Fibroblast of lung (primary cell): ENCODE results near the gene SPATA2L. TPM values are rescaled to one million over a fixed set of nuclear protein-coding genes. Genes with fewer than 3 reads are reported as not detected.
"Not testable (repeated sequence)": the region's sequence is repeated elsewhere in the genome, so short reads cannot be mapped to it uniquely, and the experiment has no call there.

ENCODE experiments used
- DNase-seq, 2 donors: peaks; one replicate each; pipeline versions ENCODE4 v3.0.0 to v3.0.0-alpha.2; 2010; ENCODE audit warnings: low read depth in 2 of 2
- H2AFZ ChIP-seq: 2 replicates; pipeline ENCODE4 v1.5.1; 2012; ENCODE audit warnings: low read length, control low read depth, inconsistent platforms
- H3K27ac ChIP-seq: 2 replicates; pipeline ENCODE4 v1.5.1; 2011; ENCODE audit warnings: low read length, control low read depth; ENCODE audit not compliant: insufficient read depth
- H3K27me3 ChIP-seq: 2 replicates; pipeline ENCODE4 v1.5.1; 2011; ENCODE audit warnings: mild to moderate bottlenecking, low read length; ENCODE audit not compliant: control insufficient read depth, insufficient read depth
- H3K36me3 ChIP-seq: 2 replicates; pipeline ENCODE4 v1.5.1; 2011; ENCODE audit warnings: low read length; ENCODE audit not compliant: control insufficient read depth, insufficient read depth
- H3K4me1 ChIP-seq: 2 replicates; pipeline ENCODE4 v1.5.1; 2011; ENCODE audit warnings: low read length; ENCODE audit not compliant: control insufficient read depth, insufficient read depth; ENCODE audit errors: extremely low read depth
- H3K4me2 ChIP-seq: 2 replicates; pipeline ENCODE4 v1.5.1; 2011; ENCODE audit warnings: low read length, control low read depth; ENCODE audit not compliant: insufficient read depth; ENCODE audit errors: extremely low read depth
- H3K4me3 ChIP-seq, 4 experiments: fragments of 200-600 bp in 1 of 4; sonication (generic) in 1 of 4; replicated peaks in 1 of 4; 2 replicates each; pipeline ENCODE4 v1.5.1; 2011 to 2016; ENCODE audit warnings: low read length in 4 of 4, low read depth in 3 of 4, mild to moderate bottlenecking in 3 of 4, control low read depth in 2 of 4, inconsistent platforms in 1 of 4, mixed read lengths in 1 of 4; ENCODE audit not compliant: insufficient read depth in 1 of 4; ENCODE audit errors: control extremely low read depth in 1 of 4
- H3K79me2 ChIP-seq: 2 replicates; pipeline ENCODE4 v1.5.1; 2012; ENCODE audit warnings: mild to moderate bottlenecking, low read length, inconsistent platforms; ENCODE audit not compliant: control insufficient read depth, insufficient read depth
- H3K9ac ChIP-seq: 2 replicates; pipeline ENCODE4 v1.5.1; 2011; ENCODE audit warnings: mild to moderate bottlenecking, low read length, control low read depth; ENCODE audit not compliant: insufficient read depth
- H3K9me3 ChIP-seq: 2 replicates; pipeline ENCODE4 v1.5.1; 2012; ENCODE audit warnings: low read depth, low read length; ENCODE audit not compliant: control insufficient read depth, insufficient read depth
- H4K20me1 ChIP-seq: 2 replicates; pipeline ENCODE4 v1.5.1; 2011; ENCODE audit warnings: low read length; ENCODE audit not compliant: control insufficient read depth, insufficient read depth; ENCODE audit errors: extremely low read depth
- EZH2 ChIP-seq: IDR thresholded peaks from 2 replicates; pipeline ENCODE4 v1.5.1; 2012; ENCODE audit warnings: low read length, control low read depth, mild to moderate bottlenecking; ENCODE audit errors: missing control alignments
- polyA plus RNA-seq, 2 donors: library from polyadenylated mRNA; depleted of rRNA in 1 of 2; stranded (reverse) in 1 of 2; unstranded in 1 of 2; fragments of >200 nt; gene quantifications; 2 replicates each; pipeline ENCODE4 v1.2.1, GENCODE V29; 2011 to 2012; ENCODE audit warnings: missing spikeins in 1 of 2
- total RNA-seq: library from RNA; depleted of rRNA; stranded (reverse); fragments of >200 nt; gene quantifications from 2 replicates; pipeline ENCODE4 v1.2.1, GENCODE V29; 2014
- TF ChIP-seq, protein P1 (sequence below), 2 donors: IDR thresholded peaks in 1 of 2; conservative IDR thresholded peaks in 1 of 2; 1 replicate in 1 of 2; 2 replicates in 1 of 2; pipeline ENCODE4 v1.5.1; 2011 to 2012; ENCODE audit warnings: low read length in 2 of 2, control low read depth in 1 of 2, inconsistent platforms in 1 of 2, low read depth in 1 of 2, mild to moderate bottlenecking in 1 of 2

SPATA2L gene
- total and polyA plus RNA-seq, 2 donors (not counting 1 experiment from before 2014, with no cell fraction given): 1.7 to 7.3 TPM

- H3K36me3 ChIP-seq, H3K9me3 ChIP-seq, H3K4me3 ChIP-seq, H2AFZ ChIP-seq, H3K79me2 ChIP-seq, H4K20me1 ChIP-seq, H3K27me3 ChIP-seq, H3K27ac ChIP-seq, H3K9ac ChIP-seq, H3K4me2 ChIP-seq, H3K4me1 ChIP-seq: not testable (repeated sequence)
- TF ChIP-seq, protein P1, sequence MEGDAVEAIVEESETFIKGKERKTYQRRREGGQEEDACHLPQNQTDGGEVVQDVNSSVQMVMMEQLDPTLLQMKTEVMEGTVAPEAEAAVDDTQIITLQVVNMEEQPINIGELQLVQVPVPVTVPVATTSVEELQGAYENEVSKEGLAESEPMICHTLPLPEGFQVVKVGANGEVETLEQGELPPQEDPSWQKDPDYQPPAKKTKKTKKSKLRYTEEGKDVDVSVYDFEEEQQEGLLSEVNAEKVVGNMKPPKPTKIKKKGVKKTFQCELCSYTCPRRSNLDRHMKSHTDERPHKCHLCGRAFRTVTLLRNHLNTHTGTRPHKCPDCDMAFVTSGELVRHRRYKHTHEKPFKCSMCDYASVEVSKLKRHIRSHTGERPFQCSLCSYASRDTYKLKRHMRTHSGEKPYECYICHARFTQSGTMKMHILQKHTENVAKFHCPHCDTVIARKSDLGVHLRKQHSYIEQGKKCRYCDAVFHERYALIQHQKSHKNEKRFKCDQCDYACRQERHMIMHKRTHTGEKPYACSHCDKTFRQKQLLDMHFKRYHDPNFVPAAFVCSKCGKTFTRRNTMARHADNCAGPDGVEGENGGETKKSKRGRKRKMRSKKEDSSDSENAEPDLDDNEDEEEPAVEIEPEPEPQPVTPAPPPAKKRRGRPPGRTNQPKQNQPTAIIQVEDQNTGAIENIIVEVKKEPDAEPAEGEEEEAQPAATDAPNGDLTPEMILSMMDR (conservative IDR thresholded peaks at IDR 0.05 in 1 of 2, IDR thresholded peaks at IDR 0.05 in 1 of 2; ENCODE audit: low read depth in 1 of 2, low read length in 2 of 2): peak; percentile 38 to 47
- DNase-seq: peak; percentile 40
Measured at GRCh38 chr16:89667000-89667399, 34.5 kb downstream of the SPATA2L start.

GRCh38 chr16:89664238-89664637 lies 37.3 kb downstream of the SPATA2L start:
- not testable (repeated sequence) for H3K4me1 ChIP-seq, H3K79me2 ChIP-seq, H3K9me3 ChIP-seq, H3K27me3 ChIP-seq, H3K4me3 ChIP-seq, H3K4me2 ChIP-seq, H2AFZ ChIP-seq, H3K9ac ChIP-seq, H4K20me1 ChIP-seq, DNase-seq, H3K27ac ChIP-seq, H3K36me3 ChIP-seq

GRCh38 chr16:89661215-89661614 lies 40.3 kb downstream of the SPATA2L start:
- no peak overlapping the region for H2AFZ ChIP-seq
- H3K79me2 ChIP-seq: peaks cover 28% of the 10 kb centered on the region
- H3K4me3 ChIP-seq: no peak overlapping the region
- peaks cover 4% of the 10 kb centered on the region for H3K36me3 ChIP-seq
- DNase-seq: no peak
- H3K4me2 ChIP-seq: no peak overlapping the region
- no peaks in the 10 kb centered on the region for H3K9me3 ChIP-seq
- H3K27ac ChIP-seq: no peak overlapping the region
- peaks cover 4% of the 10 kb centered on the region for H3K4me1 ChIP-seq
- H3K27me3 ChIP-seq: no peaks in the 10 kb centered on the region
- no peak overlapping the region for H3K9ac ChIP-seq
- no peak for TF ChIP-seq EZH2
- TF ChIP-seq, protein P1 (conservative IDR thresholded peaks at IDR 0.05 in 1 of 2, IDR thresholded peaks at IDR 0.05 in 1 of 2; ENCODE audit: low read depth in 1 of 2, low read length in 2 of 2): no peak
- no peaks in the 10 kb centered on the region for H4K20me1 ChIP-seq
